CD4-positive, CD25-positive, alpha-beta regulatory T cell (primary cell): ENCODE results near the gene BBS9. TPM values are rescaled to one million over a fixed set of nuclear protein-coding genes. Genes with fewer than 3 reads are reported as not detected.

Experiments
- ATAC-seq, 2 donors: fragments of 150-1000 bp; cut with Tn5 transposase; one replicate each; pipeline ENCODE4 v1.10.0; 2021; ENCODE audit warnings: low read depth in 2 of 2, moderate number of reproducible peaks in 2 of 2, moderate library complexity in 1 of 2
- DNase-seq, 3 donors: peaks; one replicate each; pipeline versions ENCODE4 v3.0.0 to v3.0.0-alpha.2; 2012 to 2022; ENCODE audit warnings: mixed read lengths in 1 of 3
- H3K27ac ChIP-seq: one replicate; pipeline ENCODE4 v1.7.0; 2013; ENCODE audit warnings: mild to moderate bottlenecking, low read length; ENCODE audit not compliant: insufficient read depth, poor library complexity, severe bottlenecking
- H3K27me3 ChIP-seq: one replicate; pipeline ENCODE4 v1.7.0; 2013; ENCODE audit warnings: low read length; ENCODE audit not compliant: control insufficient read depth, insufficient read depth
- H3K36me3 ChIP-seq: one replicate; pipeline ENCODE4 v1.7.0; 2013; ENCODE audit warnings: mild to moderate bottlenecking, low read length, moderate library complexity; ENCODE audit not compliant: control insufficient read depth, insufficient read depth
- H3K4me1 ChIP-seq: 2 replicates; pipeline ENCODE4 v1.7.0; 2013; ENCODE audit warnings: mild to moderate bottlenecking, low read length; ENCODE audit not compliant: insufficient read depth, control insufficient read depth, poor library complexity, severe bottlenecking
- H3K4me3 ChIP-seq: one replicate; pipeline ENCODE4 v1.7.0; 2013; ENCODE audit warnings: low read depth, mild to moderate bottlenecking, low read length, moderate library complexity
- H3K9me3 ChIP-seq, 2 experiments: 1 replicate in 1 of 2; 2 replicates in 1 of 2; pipeline ENCODE4 v1.7.0; 2013; ENCODE audit warnings: low read length in 2 of 2, mild to moderate bottlenecking in 1 of 2, moderate library complexity in 1 of 2; ENCODE audit not compliant: control insufficient read depth in 2 of 2
- H3K27ac Mint-ChIP-seq, 3 donors: one replicate each; pipeline ENCODE4 v1.8.0; 2020 to 2022; ENCODE audit warnings: mild to moderate bottlenecking in 3 of 3, mixed read lengths in 3 of 3, moderate library complexity in 2 of 3
- H3K27me3 Mint-ChIP-seq: one replicate; pipeline ENCODE4 v1.8.0; 2022; ENCODE audit warnings: mild to moderate bottlenecking, mixed read lengths
- H3K36me3 Mint-ChIP-seq: one replicate; pipeline ENCODE4 v1.8.0; 2020; ENCODE audit warnings: mixed read lengths
- H3K4me1 Mint-ChIP-seq, 4 donors: one replicate each; pipeline ENCODE4 v1.8.0; 2020 to 2022; ENCODE audit warnings: mixed read lengths in 4 of 4, mild to moderate bottlenecking in 1 of 4
- H3K4me3 Mint-ChIP-seq, 4 donors: one replicate each; pipeline ENCODE4 v1.8.0; 2020 to 2022; ENCODE audit warnings: mild to moderate bottlenecking in 4 of 4, mixed read lengths in 4 of 4, moderate library complexity in 3 of 4
- H3K9me3 Mint-ChIP-seq, 7 donors: one replicate each; pipeline ENCODE4 v1.8.0; 2020 to 2022; ENCODE audit warnings: mixed read lengths in 7 of 7, mild to moderate bottlenecking in 3 of 7, moderate library complexity in 2 of 7
- polyA plus RNA-seq, 4 donors: library from polyadenylated mRNA; unstranded; fragments of 300-500 nt; fragmentation: Illumina TruSeq; gene quantifications; one replicate each; pipeline ENCODE4 v1.2.3, GENCODE V29; 2021
- total RNA-seq: library from RNA; stranded (reverse); gene quantifications from one replicate; pipeline ENCODE4 v1.2.3, GENCODE V29; 2022

The BBS9 gene
- total and polyA plus RNA-seq, 5 donors from 2014 or later: 8.1 to 18.7 (median 13.2) TPM

DNA sequence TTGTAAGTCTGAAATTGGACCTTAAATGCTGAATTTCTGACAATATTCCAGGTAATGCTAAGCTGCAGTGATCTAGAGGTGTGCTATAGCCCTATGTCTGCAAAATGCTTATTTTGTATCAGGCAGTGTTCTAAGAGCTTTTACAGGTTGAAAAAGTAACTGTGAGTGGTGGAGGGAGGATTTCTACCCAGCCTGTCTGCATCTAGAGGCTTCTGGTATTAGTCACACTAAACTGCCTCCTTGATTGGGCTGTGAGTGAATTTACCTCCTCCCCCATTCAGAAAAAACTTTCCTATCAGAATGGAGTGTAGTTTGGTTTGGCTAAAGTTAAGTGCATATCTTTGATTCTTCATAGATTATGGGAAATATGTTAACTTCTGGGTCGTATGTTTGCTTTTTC is 56.8 kb downstream of the BBS9 start:
- no peaks in the 10 kb centered on the region for H3K27me3 ChIP-seq
- H3K27me3 Mint-ChIP-seq: no peaks in the 10 kb centered on the region
- no peak overlapping the region for H3K4me3 Mint-ChIP-seq
- H3K9me3 ChIP-seq: no peaks in the 10 kb centered on the region
- H3K27ac ChIP-seq: no peak overlapping the region
- ATAC-seq (no peak), DNase-seq (no peak)
- H3K4me3 ChIP-seq: no peak overlapping the region
- no peaks in the 10 kb centered on the region for H3K9me3 Mint-ChIP-seq
- H3K36me3 Mint-ChIP-seq: peaks cover 4% of the 10 kb centered on the region
- H3K27ac Mint-ChIP-seq: no peak overlapping the region
- H3K4me1 Mint-ChIP-seq: peaks cover 9 to 14% (median 11%) of the 10 kb centered on the region in 4 donors
- H3K36me3 ChIP-seq: no peaks in the 10 kb centered on the region
- H3K4me1 ChIP-seq: peaks cover 3% of the 10 kb centered on the region

DNA sequence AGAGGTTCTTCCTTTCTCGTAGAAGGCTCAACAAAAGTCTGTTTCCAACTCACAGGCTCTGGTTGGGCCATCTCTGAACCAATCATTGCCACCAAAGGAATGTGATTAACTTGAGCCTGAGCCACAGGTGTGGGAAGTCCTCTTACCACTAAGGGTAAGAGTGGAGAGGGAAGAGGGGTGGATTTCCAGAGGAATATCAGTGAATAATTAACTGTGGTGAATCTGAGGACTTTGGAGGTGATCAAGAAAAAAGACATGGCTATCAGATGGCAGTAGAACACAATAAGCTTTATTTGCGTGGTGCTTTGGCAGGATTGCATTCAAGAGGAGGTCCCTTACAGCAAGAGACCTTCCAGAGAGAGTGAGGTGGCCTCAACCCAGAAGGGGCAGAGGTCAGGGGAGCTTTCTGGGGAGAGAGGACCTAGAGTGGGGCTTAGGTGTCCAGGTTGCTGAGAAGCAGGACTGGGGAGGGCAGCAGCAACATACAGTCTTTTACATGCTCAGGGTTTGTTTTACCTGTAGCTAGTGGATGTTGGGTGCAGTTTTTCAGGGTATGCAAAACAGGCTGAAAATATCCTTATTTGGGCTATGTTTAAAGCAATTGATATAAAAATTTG is 61.4 kb downstream of the BBS9 start:
- ATAC-seq (no peak), DNase-seq (no peak)
- Histone ChIP-seq H3K4me1 (peaks cover 7% of the 10 kb centered on the region), H3K36me3 (no peaks in the 10 kb centered on the region), H3K27ac (no peak overlapping the region), H3K4me3 (peak overlapping the region; percentile 39), H3K27me3 (no peaks in the 10 kb centered on the region), H3K9me3 (no peaks in the 10 kb centered on the region)
- Mint-ChIP-seq H3K4me1 (peaks cover 13 to 18% (median 16%) of the 10 kb centered on the region in 4 donors), H3K27me3 (no peaks in the 10 kb centered on the region), H3K4me3 (peak overlapping the region in 2 of 4 donors; percentile 38 to 55), H3K27ac (peak overlapping the region in 2 of 3 donors; percentile 71 to 91), H3K9me3 (no peaks in the 10 kb centered on the region), H3K36me3 (peaks cover 15% of the 10 kb centered on the region)

DNA sequence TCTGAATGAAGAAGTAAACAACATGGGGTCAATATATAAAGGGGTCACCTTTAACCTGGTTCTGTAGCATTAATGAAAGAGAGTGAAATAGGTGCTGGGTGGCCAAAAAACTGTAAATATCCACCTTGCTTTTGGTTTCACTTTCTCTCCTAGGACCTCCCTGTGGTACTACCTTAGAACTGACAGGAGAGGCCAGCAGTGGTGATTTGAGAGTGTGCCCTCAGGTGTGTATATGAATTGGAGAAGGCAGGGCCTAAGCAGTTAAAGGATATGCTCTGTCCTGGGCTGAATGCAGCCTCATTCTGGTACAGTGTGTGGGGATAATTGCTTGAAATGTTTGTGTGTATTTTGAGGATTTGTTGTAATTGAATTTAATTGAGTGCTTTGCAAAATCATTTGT is 62.0 kb downstream of the BBS9 start:
- no peaks in the 10 kb centered on the region for H3K27me3 ChIP-seq
- H3K27ac ChIP-seq: no peak overlapping the region
- Mint-ChIP-seq H3K27me3 (no peaks in the 10 kb centered on the region), H3K27ac (peak overlapping the region in 2 of 3 donors; percentile 71 to 91), H3K4me1 (peaks cover 13 to 18% (median 16%) of the 10 kb centered on the region in 4 donors), H3K4me3 (peak overlapping the region in 2 of 4 donors; percentile 38 to 55), H3K9me3 (no peaks in the 10 kb centered on the region), H3K36me3 (peaks cover 16% of the 10 kb centered on the region)
- no peaks in the 10 kb centered on the region for H3K9me3 ChIP-seq
- ATAC-seq (peak; percentile 84 to 87), DNase-seq (peak in 2 of 3 donors; percentile 15 to 61)
- peaks cover 7% of the 10 kb centered on the region for H3K4me1 ChIP-seq
- peak overlapping the region; percentile 39 for H3K4me3 ChIP-seq
- no peaks in the 10 kb centered on the region for H3K36me3 ChIP-seq

DNA sequence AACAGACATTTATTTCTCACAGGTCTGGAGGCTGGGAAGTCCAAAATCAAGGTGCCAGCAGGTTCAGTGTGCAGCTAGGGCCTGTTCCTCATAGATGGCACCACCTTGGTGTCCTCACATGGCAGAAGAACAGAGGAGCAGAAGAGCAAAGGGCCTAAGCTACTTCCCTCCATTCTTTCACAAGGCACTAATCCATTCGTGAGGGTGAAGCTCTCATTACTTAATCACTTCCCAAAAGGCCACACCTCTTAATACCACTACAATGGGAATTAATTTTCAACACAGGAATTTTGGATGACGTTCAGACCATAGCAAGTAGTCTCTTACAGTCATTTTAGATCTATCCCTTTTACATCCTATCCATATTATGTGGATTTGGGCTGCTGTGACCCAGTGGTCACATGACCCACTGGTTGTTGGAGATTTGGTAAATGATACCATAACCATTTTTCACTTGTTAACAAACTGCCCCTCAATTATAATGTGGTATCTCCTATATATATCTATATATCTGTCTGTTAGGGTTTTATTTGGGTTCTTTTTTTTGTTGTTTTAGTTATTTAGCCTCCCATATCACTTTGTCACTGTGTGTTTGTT is 63.4 kb downstream of the BBS9 start:
- no peaks in the 10 kb centered on the region for H3K27me3 Mint-ChIP-seq
- Histone ChIP-seq H3K36me3 (no peaks in the 10 kb centered on the region), H3K4me3 (no peak overlapping the region), H3K27ac (no peak overlapping the region), H3K4me1 (peaks cover 7% of the 10 kb centered on the region), H3K9me3 (no peaks in the 10 kb centered on the region), H3K27me3 (no peaks in the 10 kb centered on the region)
- peaks cover 13 to 18% (median 16%) of the 10 kb centered on the region in 4 donors for H3K4me1 Mint-ChIP-seq
- no peaks in the 10 kb centered on the region for H3K9me3 Mint-ChIP-seq
- ATAC-seq (no peak), DNase-seq (no peak)
- H3K4me3 Mint-ChIP-seq: no peak overlapping the region
- H3K36me3 Mint-ChIP-seq: peaks cover 21% of the 10 kb centered on the region
- H3K27ac Mint-ChIP-seq: no peak overlapping the region

DNA sequence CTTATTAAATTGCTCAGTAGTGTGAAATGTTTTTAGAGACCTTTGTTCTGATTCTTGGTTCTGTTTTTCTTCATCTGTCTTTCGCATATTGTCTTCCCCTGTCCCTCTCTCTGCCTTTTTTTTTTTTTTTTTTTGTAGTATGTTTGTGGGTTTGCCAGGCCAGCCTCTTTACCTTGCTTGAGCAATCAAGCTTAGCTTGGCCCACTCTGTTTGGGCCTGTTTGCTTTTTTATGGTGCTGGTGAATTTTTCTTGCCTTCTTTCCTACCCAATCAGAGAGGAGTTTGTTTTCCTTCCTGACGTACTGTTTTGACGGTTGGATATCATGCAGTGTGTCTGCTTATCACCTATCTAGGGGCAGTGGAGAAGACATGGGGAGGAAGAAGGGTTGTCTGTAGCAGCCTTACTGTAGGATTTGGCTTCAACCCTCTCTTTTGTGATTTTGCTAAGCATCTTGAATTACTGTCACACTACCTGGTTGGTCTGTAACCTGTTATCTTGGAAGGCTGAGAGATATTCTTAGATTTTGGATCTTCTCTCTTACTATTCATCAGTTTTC is 64.0 kb downstream of the BBS9 start:
- H3K4me3 Mint-ChIP-seq: no peak overlapping the region
- H3K4me1 Mint-ChIP-seq: peaks cover 13 to 18% (median 15%) of the 10 kb centered on the region in 4 donors
- Histone ChIP-seq H3K4me1 (peaks cover 7% of the 10 kb centered on the region), H3K4me3 (no peak overlapping the region), H3K9me3 (no peaks in the 10 kb centered on the region), H3K36me3 (no peaks in the 10 kb centered on the region), H3K27me3 (no peaks in the 10 kb centered on the region), H3K27ac (no peak overlapping the region)
- no peak for DNase-seq
- H3K27ac Mint-ChIP-seq: no peak overlapping the region
- ATAC-seq: no peak
- no peaks in the 10 kb centered on the region for H3K27me3 Mint-ChIP-seq
- H3K9me3 Mint-ChIP-seq: no peaks in the 10 kb centered on the region
- H3K36me3 Mint-ChIP-seq: peaks cover 19% of the 10 kb centered on the region

DNA sequence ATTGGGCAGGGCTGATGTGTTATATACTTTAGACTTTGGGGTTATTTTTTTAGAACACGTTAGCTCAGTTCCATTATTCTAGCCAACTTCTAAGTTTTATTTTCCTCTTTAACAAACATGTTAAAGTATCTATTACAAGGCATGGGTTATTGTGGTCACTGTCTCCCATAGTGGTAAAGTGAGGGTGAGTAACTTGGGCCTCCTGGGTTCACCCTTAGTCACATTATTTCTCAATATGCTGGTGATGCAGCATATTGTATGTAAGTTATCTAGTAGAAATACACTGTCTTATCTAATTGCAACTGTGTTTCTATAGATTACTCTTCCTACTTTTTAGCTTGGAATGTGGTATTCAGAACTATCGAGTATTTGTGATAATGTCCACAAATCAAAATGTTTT is 65.9 kb downstream of the BBS9 start:
- Mint-ChIP-seq H3K27ac (no peak overlapping the region), H3K36me3 (peaks cover 18% of the 10 kb centered on the region), H3K9me3 (no peaks in the 10 kb centered on the region), H3K4me3 (no peak overlapping the region), H3K4me1 (peaks cover 12 to 16% (median 15%) of the 10 kb centered on the region in 4 donors), H3K27me3 (no peaks in the 10 kb centered on the region)
- Histone ChIP-seq H3K27me3 (no peaks in the 10 kb centered on the region), H3K36me3 (no peaks in the 10 kb centered on the region), H3K4me3 (no peak overlapping the region), H3K9me3 (no peaks in the 10 kb centered on the region), H3K4me1 (peaks cover 7% of the 10 kb centered on the region), H3K27ac (no peak overlapping the region)
- DNase-seq (no peak), ATAC-seq (no peak)

DNA sequence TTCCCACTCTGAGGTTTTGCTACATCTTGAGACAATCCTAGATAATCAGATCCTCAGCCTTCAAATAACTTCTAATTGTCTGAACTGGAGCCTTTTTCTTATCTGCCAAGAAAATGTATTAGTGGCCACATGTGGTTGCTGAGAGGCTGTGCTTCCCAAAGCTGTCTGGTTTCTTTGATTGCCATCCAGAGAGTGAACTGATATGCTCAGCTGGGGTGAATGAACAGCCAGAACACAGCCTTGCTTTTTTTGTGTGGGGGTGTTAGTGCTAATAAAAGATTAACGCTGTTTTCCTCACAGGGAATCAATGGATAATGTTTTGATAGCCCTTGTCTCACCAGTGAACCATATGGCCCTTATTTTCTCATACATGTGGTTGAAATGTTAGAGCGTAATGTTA is 66.9 kb downstream of the BBS9 start:
- peaks cover 4% of the 10 kb centered on the region for H3K4me1 ChIP-seq
- no peak overlapping the region for H3K4me3 ChIP-seq
- no peaks in the 10 kb centered on the region for H3K9me3 ChIP-seq
- DNase-seq (no peak), ATAC-seq (no peak)
- Mint-ChIP-seq H3K4me3 (no peak overlapping the region), H3K27me3 (no peaks in the 10 kb centered on the region), H3K27ac (no peak overlapping the region), H3K4me1 (peaks cover 4 to 11% (median 6%) of the 10 kb centered on the region in 4 donors), H3K36me3 (peaks cover 18% of the 10 kb centered on the region), H3K9me3 (no peaks in the 10 kb centered on the region)
- H3K27me3 ChIP-seq: no peaks in the 10 kb centered on the region
- H3K36me3 ChIP-seq: no peaks in the 10 kb centered on the region
- no peak overlapping the region for H3K27ac ChIP-seq
